Myocyte (in vitro differentiated cells): Measurements from ENCODE around the gene LUC7L3. TPM values are rescaled to one million over a fixed set of nuclear protein-coding genes. Genes with fewer than 3 reads are reported as not detected.
A peak's percentile ranks its signal among the peaks of the same experiment; 100 is the strongest.
"Not testable (repeated sequence)": the region's sequence is repeated elsewhere in the genome, so short reads cannot be mapped to it uniquely, and the experiment has no call there.

Experiments
- DNase-seq: peaks from one replicate; pipeline ENCODE4 v3.0.0-alpha.2; 2012; ENCODE audit warnings: low read depth
- polyA plus RNA-seq: library from polyadenylated mRNA; unstranded; fragments of >200 nt; gene quantifications from one replicate; pipeline ENCODE4 v1.2.1, GENCODE V29; 2012; ENCODE audit warnings: missing spikeins
- total RNA-seq: library from RNA; depleted of rRNA; stranded (reverse); fragments of >200 nt; gene quantifications from 2 replicates; pipeline ENCODE4 v1.2.3, GENCODE V29; 2014

LUC7L3 gene, protein sequence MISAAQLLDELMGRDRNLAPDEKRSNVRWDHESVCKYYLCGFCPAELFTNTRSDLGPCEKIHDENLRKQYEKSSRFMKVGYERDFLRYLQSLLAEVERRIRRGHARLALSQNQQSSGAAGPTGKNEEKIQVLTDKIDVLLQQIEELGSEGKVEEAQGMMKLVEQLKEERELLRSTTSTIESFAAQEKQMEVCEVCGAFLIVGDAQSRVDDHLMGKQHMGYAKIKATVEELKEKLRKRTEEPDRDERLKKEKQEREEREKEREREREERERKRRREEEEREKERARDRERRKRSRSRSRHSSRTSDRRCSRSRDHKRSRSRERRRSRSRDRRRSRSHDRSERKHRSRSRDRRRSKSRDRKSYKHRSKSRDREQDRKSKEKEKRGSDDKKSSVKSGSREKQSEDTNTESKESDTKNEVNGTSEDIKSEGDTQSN
- 65.1 and 70.5 TPM in 2 replicates for total RNA-seq
- polyA plus RNA-seq: 71.1 TPM

DNA sequence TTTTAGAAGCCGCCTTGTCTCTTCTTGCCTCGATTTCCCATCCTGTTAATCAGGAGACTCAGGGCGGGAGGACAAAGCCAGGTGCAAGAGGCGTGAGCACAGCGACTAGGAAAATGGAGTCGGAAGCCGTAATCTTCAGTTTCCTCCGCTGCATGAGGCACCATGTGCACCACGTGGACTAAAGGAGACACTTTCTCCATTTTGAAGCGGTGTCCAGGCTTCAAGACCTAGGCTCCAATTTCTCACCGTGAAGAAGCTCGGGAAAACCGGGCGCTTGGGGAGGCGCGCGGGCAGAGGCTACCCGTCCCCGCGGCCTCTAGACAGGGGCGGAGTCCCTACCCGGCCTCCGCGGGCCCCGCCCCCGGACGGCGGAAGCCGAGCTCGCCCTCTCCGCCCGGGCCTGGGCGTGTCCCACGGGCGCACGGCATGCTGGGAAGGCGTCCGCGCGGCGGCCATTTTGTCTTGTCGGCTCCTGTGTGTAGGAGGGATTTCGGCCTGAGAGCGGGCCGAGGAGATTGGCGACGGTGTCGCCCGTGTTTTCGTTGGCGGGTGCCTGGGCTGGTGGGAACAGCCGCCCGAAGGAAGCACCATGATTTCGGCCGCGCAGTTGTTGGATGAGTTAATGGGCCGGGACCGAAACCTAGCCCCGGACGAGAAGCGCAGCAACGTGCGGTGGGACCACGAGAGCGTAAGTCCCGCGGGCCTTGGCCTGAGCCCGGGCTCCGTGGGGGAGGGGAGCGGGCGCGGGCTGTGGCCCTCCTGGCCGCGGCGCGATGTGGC, at the start of gene LUC7L3:
LUC7L3 (plus strand) TSS at position 460 of the 780 bp plus-strand sequence; CDS start at position 590, 130 bp downstream.
- DNase-seq: peak; percentile 96

DNA sequence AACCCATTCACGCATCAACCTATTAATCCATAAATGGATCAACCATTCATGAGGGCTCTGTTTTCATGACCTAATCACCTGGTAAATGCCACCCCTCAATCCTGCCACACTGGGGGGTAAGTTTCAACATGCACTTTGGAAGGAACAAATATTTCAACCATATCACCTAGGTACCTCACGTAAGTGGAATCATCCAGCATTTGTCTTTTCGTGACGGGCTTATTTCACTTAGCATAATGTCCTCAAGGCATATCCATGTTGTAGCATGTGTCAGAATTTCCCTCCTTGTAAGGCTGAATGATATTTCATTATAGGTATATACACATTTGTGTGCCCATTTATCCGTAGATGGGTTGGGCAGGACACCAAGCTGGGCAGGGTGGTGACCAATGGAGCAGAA, 47.3 kb upstream of the LUC7L3 start:
- no peak for DNase-seq

DNA sequence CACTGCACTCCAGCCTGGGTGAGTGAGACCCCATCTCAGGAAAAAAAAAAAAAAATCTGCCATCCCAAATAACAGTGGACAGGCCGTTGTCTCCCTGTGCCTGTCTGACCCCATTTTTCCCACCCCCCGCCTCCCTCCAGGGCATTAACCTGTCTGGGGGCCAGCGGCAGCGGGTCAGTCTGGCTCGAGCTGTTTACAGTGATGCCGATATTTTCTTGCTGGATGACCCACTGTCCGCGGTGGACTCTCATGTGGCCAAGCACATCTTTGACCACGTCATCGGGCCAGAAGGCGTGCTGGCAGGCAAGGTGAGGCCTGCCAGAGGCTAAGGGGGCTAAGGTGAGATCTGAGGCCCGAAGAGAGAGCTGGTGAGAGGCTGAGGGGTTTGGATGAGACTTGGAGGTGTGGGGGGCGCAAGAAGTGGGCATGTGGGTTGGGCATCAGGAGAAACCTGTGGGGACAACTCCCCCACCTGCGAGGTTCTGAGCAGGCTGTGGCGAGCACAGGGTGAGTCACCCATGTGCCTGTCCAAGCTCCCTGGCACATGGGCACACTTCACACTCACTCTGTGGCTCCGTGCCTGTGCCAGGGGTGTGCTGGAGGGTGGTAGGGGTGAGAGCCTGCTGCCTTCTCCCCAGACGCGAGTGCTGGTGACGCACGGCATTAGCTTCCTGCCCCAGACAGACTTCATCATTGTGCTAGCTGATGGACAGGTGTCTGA, 46.4 kb upstream of the LUC7L3 start:
- DNase-seq: no peak

DNA sequence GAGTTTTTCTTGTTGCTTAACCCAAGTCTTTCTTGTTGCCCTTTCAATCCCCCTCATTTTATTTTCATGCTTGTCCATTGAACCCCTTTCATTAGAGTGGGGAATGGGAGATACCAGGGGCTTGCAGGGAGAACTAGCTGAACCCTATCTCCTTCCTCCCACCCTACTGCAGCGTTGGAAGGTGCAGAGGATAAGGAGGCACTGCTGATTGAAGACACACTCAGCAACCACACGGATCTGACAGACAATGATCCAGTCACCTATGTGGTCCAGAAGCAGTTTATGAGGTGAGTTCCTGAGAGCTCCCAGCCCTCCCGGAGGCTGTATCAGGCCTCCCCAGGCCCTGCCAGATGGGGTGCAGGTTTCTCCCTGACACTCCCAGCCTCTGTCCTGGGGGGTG, 44.2 kb upstream of the LUC7L3 start:
- DNase-seq: no peak

DNA sequence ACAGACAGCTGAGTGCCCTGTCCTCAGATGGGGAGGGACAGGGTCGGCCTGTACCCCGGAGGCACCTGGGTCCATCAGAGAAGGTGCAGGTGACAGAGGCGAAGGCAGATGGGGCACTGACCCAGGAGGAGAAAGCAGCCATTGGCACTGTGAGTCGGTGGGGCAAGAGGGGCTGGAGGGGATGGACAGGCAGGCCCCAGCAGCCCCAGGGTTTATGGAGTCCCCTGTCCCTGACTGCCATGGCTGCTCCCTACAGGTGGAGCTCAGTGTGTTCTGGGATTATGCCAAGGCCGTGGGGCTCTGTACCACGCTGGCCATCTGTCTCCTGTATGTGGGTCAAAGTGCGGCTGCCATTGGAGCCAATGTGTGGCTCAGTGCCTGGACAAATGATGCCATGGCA, 43.8 kb upstream of the LUC7L3 start:
- peak; percentile 24 for DNase-seq

DNA sequence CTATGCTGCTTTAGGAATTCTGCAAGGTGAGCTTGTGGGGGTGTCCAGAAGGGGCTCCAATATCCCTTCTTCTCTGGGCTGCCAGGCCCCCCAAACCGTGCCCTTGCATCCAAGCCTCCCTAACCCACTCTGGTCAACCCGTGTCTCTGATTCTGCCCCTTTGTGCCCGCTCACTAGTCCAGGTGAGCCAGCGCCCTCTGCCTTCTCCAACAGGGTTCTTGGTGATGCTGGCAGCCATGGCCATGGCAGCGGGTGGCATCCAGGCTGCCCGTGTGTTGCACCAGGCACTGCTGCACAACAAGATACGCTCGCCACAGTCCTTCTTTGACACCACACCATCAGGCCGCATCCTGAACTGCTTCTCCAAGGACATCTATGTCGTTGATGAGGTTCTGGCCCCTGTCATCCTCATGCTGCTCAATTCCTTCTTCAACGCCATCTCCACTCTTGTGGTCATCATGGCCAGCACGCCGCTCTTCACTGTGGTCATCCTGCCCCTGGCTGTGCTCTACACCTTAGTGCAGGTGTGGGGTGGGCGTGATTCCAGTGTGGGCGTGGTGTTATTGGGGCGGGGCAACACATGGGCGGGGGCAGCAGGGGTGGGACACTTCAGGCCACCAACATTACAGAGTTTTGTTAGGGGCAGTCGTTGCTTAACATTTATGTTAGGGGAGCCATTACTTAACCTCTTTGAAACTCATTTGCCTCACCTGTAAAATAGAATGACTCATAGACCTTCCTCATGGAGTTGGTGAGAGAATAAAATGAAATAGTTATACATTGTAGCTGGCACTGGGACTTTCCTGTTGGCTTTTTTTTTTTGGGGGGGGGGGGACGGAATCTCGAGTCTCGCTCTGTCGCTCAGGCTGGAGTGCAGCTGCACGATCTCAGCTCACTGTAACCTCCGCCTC, 43.1 kb upstream of the LUC7L3 start:
- no peak for DNase-seq

DNA sequence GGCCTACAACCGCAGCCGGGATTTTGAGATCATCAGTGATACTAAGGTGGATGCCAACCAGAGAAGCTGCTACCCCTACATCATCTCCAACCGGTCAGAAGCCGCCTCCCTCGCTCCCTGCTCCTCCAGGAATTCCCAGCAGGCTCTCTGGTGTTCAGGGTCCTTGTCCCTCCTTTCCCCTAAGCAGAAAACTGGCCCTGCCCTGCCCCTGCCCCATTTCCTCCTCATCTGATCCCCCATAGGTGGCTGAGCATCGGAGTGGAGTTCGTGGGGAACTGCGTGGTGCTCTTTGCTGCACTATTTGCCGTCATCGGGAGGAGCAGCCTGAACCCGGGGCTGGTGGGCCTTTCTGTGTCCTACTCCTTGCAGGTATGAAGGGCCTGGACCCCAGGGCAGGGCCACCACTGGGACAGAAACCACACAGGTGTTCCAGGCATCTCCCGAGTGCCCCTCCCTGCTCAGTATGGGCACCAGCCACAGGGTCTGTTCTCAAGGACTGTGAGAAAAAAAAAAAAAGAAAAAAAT, 41.5 kb upstream of the LUC7L3 start:
- no peak for DNase-seq

DNA sequence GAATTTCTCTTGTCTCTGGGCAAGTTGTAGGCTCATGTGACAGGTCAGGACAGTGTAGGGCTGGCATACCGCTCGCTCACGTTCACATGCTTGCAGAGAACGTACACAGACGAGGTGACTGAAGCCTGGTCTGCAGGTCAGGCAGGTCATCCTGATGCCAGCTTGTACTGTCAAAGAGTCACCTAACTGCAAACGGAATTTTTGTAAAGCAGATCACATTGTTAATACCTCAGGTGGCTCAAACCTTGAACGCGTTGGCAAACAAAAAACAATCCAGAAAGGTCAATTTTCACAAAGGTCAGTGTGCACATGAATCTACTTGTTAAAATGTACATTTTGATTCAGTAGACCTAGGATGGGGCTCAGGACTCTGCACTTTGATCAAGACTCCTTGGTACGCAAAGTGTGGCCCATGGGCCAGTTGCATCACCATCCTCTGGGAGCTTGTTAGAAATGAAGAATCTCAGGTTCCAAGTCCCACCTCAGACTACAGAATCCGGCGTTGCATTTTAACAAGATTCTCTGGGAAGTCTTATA, 40.3 kb upstream of the LUC7L3 start:
- no peak for DNase-seq

DNA sequence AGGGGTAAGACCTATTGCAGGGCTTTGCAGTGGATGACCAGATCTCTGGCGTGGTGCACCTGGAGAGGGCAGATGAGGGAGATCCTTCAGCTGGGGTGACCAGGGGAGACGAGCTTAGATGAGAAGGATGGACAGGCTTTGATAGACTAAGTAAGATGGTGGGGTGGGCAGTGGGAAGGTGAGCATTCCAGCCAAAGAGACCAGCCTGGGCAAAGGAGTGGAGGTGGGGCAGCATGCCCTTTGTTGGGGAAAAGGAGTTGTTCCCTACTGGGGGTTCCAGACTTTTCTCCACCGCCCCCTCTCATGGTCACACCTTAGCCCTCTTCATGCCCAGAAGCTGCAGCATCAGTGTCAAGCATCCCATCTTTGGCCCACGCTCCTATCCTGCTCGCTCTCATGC, 39.3 kb upstream of the LUC7L3 start:
- no peak for DNase-seq

DNA sequence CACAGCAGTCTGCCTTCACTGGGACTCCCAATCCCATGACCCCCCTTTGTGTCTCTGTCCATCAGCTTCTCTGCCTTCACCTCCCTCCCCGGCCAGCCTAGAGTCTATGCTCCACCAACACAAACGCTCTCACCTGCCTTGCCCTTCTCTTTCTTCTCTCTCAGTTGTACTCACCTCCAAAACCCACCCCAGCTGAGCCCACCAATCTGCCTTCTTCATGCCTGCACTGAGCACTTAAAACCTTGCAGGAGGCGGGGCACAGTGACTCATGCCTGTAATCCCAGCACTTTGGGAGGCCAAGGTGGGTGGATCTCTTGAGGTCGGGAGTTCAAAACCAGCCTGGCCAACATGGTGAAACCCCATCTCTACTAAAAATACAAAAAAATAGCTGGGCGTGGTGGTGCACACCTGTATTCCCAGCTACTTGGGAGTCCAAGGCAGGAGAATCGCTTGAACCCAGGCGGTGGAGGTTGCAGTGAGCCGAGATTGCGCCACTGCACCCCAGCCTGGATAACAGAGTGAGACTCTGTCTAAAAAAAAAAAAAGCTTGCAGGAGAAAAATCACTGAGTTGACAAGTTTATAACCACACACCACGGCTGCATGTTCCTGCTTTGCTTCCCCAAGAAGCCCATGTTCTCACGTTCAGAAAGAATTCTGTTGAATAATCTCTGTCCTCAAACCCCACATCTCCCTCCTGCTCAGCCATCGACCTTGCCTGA, 38.7 kb upstream of the LUC7L3 start:
- not testable (repeated sequence) for DNase-seq

DNA sequence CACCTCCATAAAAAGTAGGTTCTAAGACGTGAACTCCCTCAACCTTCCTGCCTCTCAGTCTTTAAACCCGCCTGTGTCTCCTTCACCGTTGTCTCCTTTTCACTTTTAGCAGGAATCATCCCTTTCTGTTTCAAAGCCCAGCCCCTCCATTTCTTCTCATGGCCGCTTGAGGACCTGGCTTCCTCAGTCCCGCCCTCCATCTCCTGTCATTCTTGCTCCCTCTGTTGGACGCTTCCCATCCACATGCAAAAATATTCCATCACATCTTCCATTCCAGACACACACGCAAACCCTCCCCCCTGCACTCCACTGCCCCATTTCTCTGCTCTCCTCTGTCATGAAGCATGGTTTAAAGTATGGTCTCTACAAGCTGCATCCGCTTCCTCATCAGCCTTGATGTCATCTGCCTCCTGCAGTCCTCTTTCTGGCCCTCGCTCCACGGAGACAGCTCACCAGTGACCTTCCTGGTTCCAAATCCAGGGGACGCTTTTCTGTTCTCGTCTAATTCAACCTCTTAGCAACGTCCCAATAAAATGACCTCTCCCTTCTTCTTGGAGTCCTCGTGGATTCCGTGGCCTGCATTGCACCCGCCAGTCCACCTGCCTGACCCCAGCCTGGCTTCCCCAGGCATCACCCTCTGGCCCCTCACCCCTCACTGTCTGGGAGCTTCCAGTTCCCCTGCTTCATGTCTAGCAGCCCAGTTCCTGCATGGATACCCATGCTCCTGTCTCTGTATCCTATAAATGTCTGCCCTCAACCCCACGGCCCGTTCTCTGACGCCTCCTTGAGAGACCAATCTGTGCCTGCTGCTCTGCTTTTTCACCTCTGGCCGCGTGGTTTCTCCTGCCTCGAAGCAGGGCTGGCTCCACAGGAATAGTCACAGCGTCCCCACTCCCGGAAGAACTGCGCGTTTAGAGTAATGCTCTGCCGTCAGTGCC, 37.9 kb upstream of the LUC7L3 start:
- DNase-seq: peak; percentile 79

DNA sequence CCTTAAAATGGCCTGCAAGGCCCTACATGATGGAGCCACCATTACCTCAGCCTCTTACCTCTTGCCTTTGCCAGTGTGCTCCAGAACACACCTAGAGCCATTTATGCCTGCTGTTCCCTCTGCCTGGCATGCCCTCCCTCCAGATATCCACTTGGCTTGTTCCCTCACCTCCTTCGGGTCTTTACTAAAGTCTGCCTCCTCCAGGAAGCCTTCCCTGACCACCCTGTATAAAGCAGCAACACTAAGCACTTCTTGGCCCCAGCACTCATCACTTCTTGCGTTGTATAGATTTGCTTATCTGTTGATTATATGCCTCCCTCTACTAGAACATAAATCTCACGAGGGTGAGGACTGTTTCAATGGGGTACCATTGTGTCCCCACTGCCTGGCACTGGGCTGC, 37.0 kb upstream of the LUC7L3 start:
- DNase-seq: no peak

DNA sequence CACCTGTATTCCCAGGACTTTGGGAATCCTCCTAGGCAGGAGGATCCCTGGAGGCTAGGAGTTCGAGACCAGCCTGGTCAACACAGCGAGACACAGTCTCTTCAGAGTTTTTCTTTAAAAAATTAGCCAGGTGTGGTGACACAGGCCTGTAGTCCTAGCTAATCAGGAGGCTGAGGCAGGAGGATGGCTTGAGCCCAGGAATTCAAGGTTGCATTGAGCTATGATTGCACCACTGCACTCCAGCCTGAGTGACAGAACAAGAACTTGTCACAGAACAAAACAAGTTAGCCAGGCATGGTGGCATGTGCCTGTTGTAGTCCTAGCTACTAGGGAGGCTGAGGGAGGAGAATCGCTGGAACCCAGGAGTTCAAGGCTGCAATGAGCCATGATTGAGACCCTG, 36.5 kb upstream of the LUC7L3 start:
- DNase-seq: no peak

DNA sequence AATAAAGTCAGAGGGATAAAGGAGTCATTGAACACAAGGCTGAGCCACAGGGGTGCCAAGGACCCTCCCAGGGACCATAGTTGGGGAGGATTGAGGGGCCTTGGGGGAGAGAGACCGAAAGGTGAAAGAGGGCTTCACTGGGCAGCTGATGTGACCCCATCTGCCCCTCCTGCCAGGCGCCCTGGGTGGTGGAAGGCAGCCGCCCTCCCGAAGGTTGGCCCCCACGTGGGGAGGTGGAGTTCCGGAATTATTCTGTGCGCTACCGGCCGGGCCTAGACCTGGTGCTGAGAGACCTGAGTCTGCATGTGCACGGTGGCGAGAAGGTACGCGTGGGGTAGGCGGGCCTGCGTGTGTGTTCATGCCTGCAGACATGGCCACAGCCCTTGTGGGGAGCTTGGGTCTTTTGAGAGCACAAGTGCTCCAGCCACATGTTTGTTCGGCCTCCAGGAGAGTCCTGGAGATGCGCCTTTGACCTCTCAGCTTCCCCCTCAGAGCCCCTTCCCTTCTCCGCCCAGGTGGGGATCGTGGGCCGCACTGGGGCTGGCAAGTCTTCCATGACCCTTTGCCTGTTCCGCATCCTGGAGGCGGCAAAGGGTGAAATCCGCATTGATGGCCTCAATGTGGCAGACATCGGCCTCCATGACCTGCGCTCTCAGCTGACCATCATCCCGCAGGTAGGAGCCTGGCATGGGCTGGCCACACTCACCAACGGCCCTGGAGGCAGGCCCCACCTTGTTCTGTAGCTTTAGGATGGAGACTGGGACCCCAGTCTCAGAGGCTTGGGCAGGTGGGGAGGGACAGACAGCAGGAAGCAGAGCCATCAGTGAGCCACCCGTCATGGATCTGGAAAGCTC, 35.7 kb upstream of the LUC7L3 start:
- DNase-seq: no peak

DNA sequence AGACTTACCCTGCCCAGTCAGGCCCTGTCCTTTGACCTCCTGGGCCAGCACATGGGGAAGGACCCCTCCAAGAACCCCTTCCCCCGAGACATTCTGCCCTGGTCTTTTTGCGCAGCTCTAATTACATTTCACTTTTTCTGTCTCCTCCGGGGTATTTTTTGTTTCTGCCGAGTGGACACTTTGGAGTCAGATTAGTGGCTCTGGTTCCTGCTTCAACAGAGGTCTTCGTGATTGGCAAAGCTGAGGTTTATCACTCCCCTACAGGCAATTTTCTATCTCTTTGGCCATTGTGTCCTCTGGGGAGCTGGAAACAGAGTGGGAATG, 35.2 kb upstream of the LUC7L3 start:
- no peak for DNase-seq

DNA sequence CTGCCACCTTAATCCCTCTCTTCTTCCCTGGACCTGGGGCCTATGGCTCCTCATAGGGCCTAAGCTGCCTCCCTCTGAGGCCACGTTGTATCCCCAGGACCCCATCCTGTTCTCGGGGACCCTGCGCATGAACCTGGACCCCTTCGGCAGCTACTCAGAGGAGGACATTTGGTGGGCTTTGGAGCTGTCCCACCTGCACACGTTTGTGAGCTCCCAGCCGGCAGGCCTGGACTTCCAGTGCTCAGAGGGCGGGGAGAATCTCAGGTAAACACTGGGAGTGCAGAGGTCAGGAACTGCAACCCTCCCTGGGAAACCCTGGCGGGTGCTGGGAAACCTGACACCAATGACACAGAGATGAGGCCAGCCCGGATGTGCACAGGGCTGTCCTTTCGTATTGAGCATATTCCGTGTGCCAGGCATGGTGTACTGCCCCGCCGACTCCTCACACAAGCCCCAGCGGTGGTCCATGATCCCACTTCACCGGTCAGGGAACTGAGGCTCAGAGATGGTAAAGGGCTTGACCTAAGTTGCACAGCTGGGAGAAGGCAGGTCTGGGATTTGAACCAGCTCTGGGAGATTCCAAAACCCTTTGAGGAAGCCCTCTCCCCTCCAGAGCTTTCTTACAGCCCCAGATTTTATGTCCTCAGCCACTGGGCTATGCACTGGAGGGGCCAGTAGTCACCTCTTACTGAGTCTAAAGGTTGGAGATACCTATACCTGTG, 34.6 kb upstream of the LUC7L3 start:
- DNase-seq: no peak

DNA sequence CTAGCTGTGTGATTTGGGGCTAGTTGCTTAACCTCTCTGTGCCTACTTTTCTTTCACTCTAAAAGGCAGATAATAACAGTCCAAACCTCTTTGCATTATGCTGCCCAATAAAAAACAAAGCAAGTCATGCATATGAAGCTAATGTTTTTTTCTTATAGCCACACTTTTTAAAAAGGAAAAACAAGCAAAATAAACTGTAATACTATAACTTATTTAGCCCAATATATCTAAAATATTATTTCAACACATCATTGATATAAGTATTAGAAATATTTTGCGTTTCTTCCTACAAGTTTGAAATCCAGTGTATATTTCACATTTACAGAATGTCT, 34.1 kb upstream of the LUC7L3 start:
- DNase-seq: no peak
